Subcutaneous adipose tissue (tissue), 4 donors: Measurements from ENCODE around the gene CCL3. TPM values are rescaled to one million over a fixed set of nuclear protein-coding genes. Genes with fewer than 3 reads are reported as not detected.
"Not testable (repeated sequence)": the region's sequence is repeated elsewhere in the genome, so short reads cannot be mapped to it uniquely, and the experiment has no call there.

Experiments
- CTCF ChIP-seq: fragments of 450-650 bp; IDR thresholded peaks from one replicate; pipeline ENCODE4 v1.5.1; 2016; ENCODE audit warnings: low read depth, mild to moderate bottlenecking, control low read depth, antibody characterized with exemption, moderate library complexity
- total RNA-seq, 4 donors: library from RNA; depleted of rRNA; stranded (reverse); fragments of >200 nt; gene quantifications; one replicate each; pipeline ENCODE4 v1.1.0, GENCODE V29; 2016

The CCL3 gene
- total RNA-seq, 4 donors from 2014 or later, result 0.98 to 14.1 (median 1.7) TPM

GRCh38 chr17:36106493-36106835, 16.5 kb upstream of the CCL3 start:
- no peak for TF ChIP-seq CTCF

GRCh38 chr17:36105781-36106492, 16.0 kb upstream of the CCL3 start:
- no peak for TF ChIP-seq CTCF

- no peak for TF ChIP-seq CTCF
These were observed 14.8 kb upstream of the CCL3 start for GRCh38 chr17:36104701-36105181.

GRCh38 chr17:36103401-36103975, 13.5 kb upstream of the CCL3 start, which contains the start of gene CCL4:
Gene CCL4 (plus strand): TSS chr17:36103827. CDS start chr17:36103906, 79 bp downstream.
- not testable (repeated sequence) for TF ChIP-seq CTCF

GRCh38 chr17:36095992-36096391, 6.0 kb upstream of the CCL3 start:
- TF ChIP-seq CTCF, result no peak

GRCh38 chr17:36094746-36095145, 4.8 kb upstream of the CCL3 start:
- TF ChIP-seq CTCF, result no peak

- no peak for TF ChIP-seq CTCF
These were observed 4.3 kb upstream of the CCL3 start for GRCh38 chr17:36094232-36094631.
